Endothelial cell of umbilical vein (primary cell): ENCODE data around the gene EGLN1. TPM values are rescaled to one million over a fixed set of nuclear protein-coding genes. Genes with fewer than 3 reads are reported as not detected.

Experiments
- BruUV-seq: library from RNA; stranded (reverse); fragments of 400-500 nt; replicated peaks from 2 replicates; lab custom pipeline; 2021; lab: Mats Ljungman, UMichigan
- CTCF ChIA-PET: fragments of 300-600, 350-600 bp; sonication (Branson Sonifier 250); formaldehyde crosslinking; loops from one replicate; lab custom pipeline; 2021; ENCODE audit warnings: antibody characterized with exemption, inconsistent platforms; lab: Charles Lee
- POLR2A ChIA-PET: fragments of 300-600, 350-600 bp; sonication (Branson Sonifier 250); formaldehyde crosslinking; loops from one replicate; lab custom pipeline; 2021; ENCODE audit warnings: antibody characterized with exemption, inconsistent platforms; lab: Charles Lee
- DNase-seq: peaks from one replicate; pipeline ENCODE4 v3.0.0-alpha.2; 2011; ENCODE audit warnings: low read depth, low spot score
- FAIRE-seq: peaks from 2 replicates; lab custom pipeline; 2011; peaks lifted over from hg19 to GRCh38; lab: Jason Lieb, UNC
- H2AFZ ChIP-seq: 2 replicates; pipeline ENCODE4 v1.6.0; 2012; ENCODE audit warnings: low read depth, low read length, control low read depth, inconsistent platforms
- H3K27ac ChIP-seq: 2 replicates; pipeline ENCODE4 v1.5.1; 2011; ENCODE audit warnings: low read depth, mild to moderate bottlenecking, control low read depth, low read length, moderate library complexity; ENCODE audit not compliant: insufficient read depth
- H3K27me3 ChIP-seq, 2 experiments: 2 replicates each; pipeline versions ENCODE4 v1.6.0 to v1.6.1; 2011; ENCODE audit warnings: low read length in 2 of 2, mixed read lengths in 1 of 2; ENCODE audit not compliant: control insufficient read depth in 2 of 2, insufficient read depth in 2 of 2
- H3K36me3 ChIP-seq, 2 experiments: 2 replicates in 1 of 2; 3 replicates in 1 of 2; pipeline ENCODE4 v1.5.1; 2011; ENCODE audit warnings: low read length in 2 of 2, mild to moderate bottlenecking in 1 of 2, moderate library complexity in 1 of 2; ENCODE audit not compliant: control insufficient read depth in 2 of 2, insufficient read depth in 2 of 2; ENCODE audit errors: extremely low read depth in 1 of 2
- H3K4me1 ChIP-seq: 3 replicates; pipeline ENCODE4 v1.5.1; 2011; ENCODE audit warnings: mild to moderate bottlenecking, low read length; ENCODE audit not compliant: control insufficient read depth, insufficient read depth; ENCODE audit errors: extremely low read depth
- H3K4me2 ChIP-seq: 2 replicates; pipeline ENCODE4 v1.6.1; 2011; ENCODE audit warnings: low read length, control low read depth, mixed read lengths; ENCODE audit not compliant: insufficient read depth
- H3K4me3 ChIP-seq, 3 experiments: fragments of 200-600 bp in 1 of 3; sonication (generic), shearing (Covaris generic) in 1 of 3; replicated peaks in 1 of 3; 2 replicates each; pipeline ENCODE4 v1.5.1; 2011 to 2016; ENCODE audit warnings: control low read depth in 3 of 3, low read length in 3 of 3, mild to moderate bottlenecking in 2 of 3, inconsistent platforms in 1 of 3, low read depth in 1 of 3, moderate library complexity in 1 of 3; ENCODE audit not compliant: insufficient read depth in 1 of 3
- H3K79me2 ChIP-seq: 2 replicates; pipeline ENCODE4 v1.6.0; 2012; ENCODE audit warnings: low read length, inconsistent platforms; ENCODE audit not compliant: control insufficient read depth, insufficient read depth
- H3K9ac ChIP-seq: replicated peaks from 2 replicates; pipeline ENCODE3; 2011; ENCODE audit warnings: low read length, control low read depth; ENCODE audit not compliant: insufficient read depth; ENCODE audit errors: extremely low read depth
- H3K9me1 ChIP-seq: replicated peaks from 3 replicates; pipeline ENCODE4 v1.6.0; 2011; ENCODE audit warnings: mild to moderate bottlenecking, low read length; ENCODE audit not compliant: control insufficient read depth, insufficient read depth; ENCODE audit errors: extremely low read depth
- H3K9me3 ChIP-seq: replicated peaks from 2 replicates; pipeline ENCODE4 v1.5.1; 2012; ENCODE audit warnings: low read length, inconsistent platforms; ENCODE audit not compliant: control insufficient read depth, insufficient read depth
- H4K20me1 ChIP-seq: replicated peaks from 2 replicates; pipeline ENCODE3; 2011; ENCODE audit warnings: mild to moderate bottlenecking, low read length; ENCODE audit not compliant: control insufficient read depth, insufficient read depth; ENCODE audit errors: extremely low read depth
- CTCF ChIP-seq, 2 donors: IDR thresholded peaks; 1 replicate in 1 of 2; 2 replicates in 1 of 2; pipeline ENCODE4 v1.5.1; 2011; ENCODE audit warnings: low read length in 2 of 2, mild to moderate bottlenecking in 2 of 2, moderate library complexity in 2 of 2, control low read depth in 1 of 2, inconsistent platforms in 1 of 2, low read depth in 1 of 2; ENCODE audit not compliant: insufficient read depth in 1 of 2; ENCODE audit errors: extremely low read depth in 1 of 2
- EZH2 ChIP-seq: IDR thresholded peaks from 2 replicates; pipeline ENCODE4 v1.6.1; 2012; ENCODE audit warnings: borderline replicate concordance, low read depth, mild to moderate bottlenecking, moderate library complexity, low read length, inconsistent platforms; ENCODE audit not compliant: severe bottlenecking
- FOS ChIP-seq: IDR thresholded peaks from 2 replicates; pipeline ENCODE4 v1.6.1; 2011; ENCODE audit warnings: mild to moderate bottlenecking, low read length, moderate library complexity, borderline replicate concordance; ENCODE audit not compliant: insufficient read depth
- GATA2 ChIP-seq: IDR thresholded peaks from 2 replicates; pipeline ENCODE4 v1.7.0; 2011; ENCODE audit warnings: low read depth, mild to moderate bottlenecking, moderate library complexity, mixed read lengths, low read length; ENCODE audit not compliant: insufficient read length, insufficient read depth
- JUN ChIP-seq: IDR thresholded peaks from 2 replicates; pipeline ENCODE4 v1.6.1; 2011; ENCODE audit warnings: borderline replicate concordance, low read depth; ENCODE audit not compliant: insufficient read length, insufficient read depth
- MYC ChIP-seq: IDR thresholded peaks from one replicate; pipeline ENCODE4 v1.6.1; 2011; ENCODE audit warnings: mild to moderate bottlenecking, low read depth, low read length
- POLR2A ChIP-seq: IDR thresholded peaks from 2 replicates; pipeline ENCODE4 v1.6.1; 2012; ENCODE audit warnings: low read depth, mild to moderate bottlenecking, control low read depth, low read length
- POLR2AphosphoS5 ChIP-seq: IDR thresholded peaks from 2 replicates; pipeline ENCODE4 v1.6.1; 2012; ENCODE audit warnings: low read depth, mild to moderate bottlenecking, control low read depth, low read length, moderate library complexity; ENCODE audit not compliant: insufficient read depth
- dilution Hi-C: fragments of 300-500 bp; cut with MboI; formaldehyde crosslinking; loops from one replicate; pipeline ENCODE4 v1.15.0; 2019; ENCODE audit warnings: low sequenced_read_pairs; ENCODE audit not compliant: extremely low pct_ligation_motif_present
- intact Hi-C: fragments of 100-400 bp; cut with micrococcal nuclease; formaldehyde crosslinking; loops from one replicate; pipeline ENCODE4 v1.10.0; 2022
- polyA plus RNA-seq, 4 experiments: library from polyadenylated mRNA; depleted of rRNA in 3 of 4; stranded (reverse) in 3 of 4; unstranded in 1 of 4; fragments of >200 nt; gene quantifications; 2 replicates each; pipeline versions ENCODE4 v1.2.1 to v1.2.3, GENCODE V29; 2011 to 2012; ENCODE audit warnings: missing spikeins in 1 of 4
- total RNA-seq: library from RNA; stranded (reverse); gene quantifications from 2 replicates; pipeline ENCODE4 v1.2.3, GENCODE V29; 2021
- TF ChIP-seq, protein P1 (sequence below): IDR thresholded peaks from 2 replicates; pipeline ENCODE4 v1.6.1; 2011; ENCODE audit not compliant: insufficient read depth, insufficient read length

The EGLN1 gene
- total and polyA plus RNA-seq, 2 donors (not counting 3 experiments of a cell fraction or from before 2014, with no cell fraction given), result 13.7 to 38.1 TPM

DNA sequence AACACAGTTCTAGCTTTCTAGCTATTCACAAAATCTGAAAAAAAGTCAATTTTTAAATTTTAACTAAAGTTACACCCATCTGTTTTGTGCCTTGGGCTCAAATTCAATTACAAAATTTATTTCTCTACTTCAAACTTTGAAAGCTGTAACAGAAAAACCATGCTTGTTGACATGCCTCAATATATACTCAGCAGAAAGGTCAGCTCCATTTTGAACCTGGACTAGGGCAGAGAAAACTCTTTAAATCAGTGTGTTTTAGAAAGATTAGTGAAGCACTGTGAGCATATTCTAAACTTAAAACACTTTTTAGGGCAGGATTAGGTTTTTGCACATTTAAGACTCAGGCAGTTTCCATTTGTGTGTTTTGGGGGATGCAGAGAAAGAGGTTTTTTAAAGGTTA is 49.6 kb downstream of the EGLN1 start:
- TF ChIP-seq JUN, result no peak
- TF ChIP-seq MYC, result no peak
- TF ChIP-seq, protein P1, sequence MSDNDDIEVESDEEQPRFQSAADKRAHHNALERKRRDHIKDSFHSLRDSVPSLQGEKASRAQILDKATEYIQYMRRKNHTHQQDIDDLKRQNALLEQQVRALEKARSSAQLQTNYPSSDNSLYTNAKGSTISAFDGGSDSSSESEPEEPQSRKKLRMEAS, result no peak
- no peak for TF ChIP-seq GATA2
- no peak for TF ChIP-seq EZH2
- no peak for TF ChIP-seq FOS
- no peak for TF ChIP-seq POLR2AphosphoS5
- TF ChIP-seq CTCF (IDR thresholded peaks at IDR 0.05; ENCODE audit: extremely low read depth in 1 of 2, insufficient read depth in 1 of 2, low read depth in 1 of 2, low read length in 2 of 2), result no peak
- TF ChIP-seq POLR2A, result no peak
- Histone ChIP-seq H3K4me1 (peaks cover 12% of the 10 kb centered on the region), H3K36me3 (peaks cover 0 to 5% of the 10 kb centered on the region in 2 experiments), H3K9me3 (no peaks in the 10 kb centered on the region), H3K27me3 (no peaks in the 10 kb centered on the region), H3K27ac (no peak overlapping the region), H3K4me2 (no peak overlapping the region), H3K79me2 (peaks cover 33% of the 10 kb centered on the region), H3K9ac (no peak overlapping the region), H3K9me1 (no peaks in the 10 kb centered on the region), H2AFZ (no peak overlapping the region), H4K20me1 (no peaks in the 10 kb centered on the region), H3K4me3 (no peak overlapping the region)
- POLR2A ChIA-PET, result no interaction called here
- FAIRE-seq (no peak), DNase-seq (no peak)
- no TSS peak for BruUV-seq
- CTCF ChIA-PET, result interaction anchor here (0.7 to 1.4 kb wide), 2 partner anchors 10 to 38 kb away, joined by 3 read pairs; no protein-coding TSS in a partner anchor
- intact Hi-C loops, result no loop called here
- dilution Hi-C loops, result no loop called here
